Lower leg skin (tissue), 3 donors: ENCODE data around the gene WDFY4.

ENCODE experiments used
- CTCF ChIP-seq, 3 donors: fragments of 450-650 bp; IDR thresholded peaks; one replicate each; pipeline ENCODE4 v1.5.1; 2016; ENCODE audit warnings: antibody characterized with exemption in 3 of 3, mild to moderate bottlenecking in 3 of 3, moderate library complexity in 2 of 3
- POLR2A ChIP-seq, 2 donors: fragments of 450-650 bp; IDR thresholded peaks; one replicate each; pipeline ENCODE4 v1.6.1; 2016 to 2017; ENCODE audit warnings: antibody characterized with exemption in 2 of 2, mild to moderate bottlenecking in 1 of 2, moderate library complexity in 1 of 2

DNA sequence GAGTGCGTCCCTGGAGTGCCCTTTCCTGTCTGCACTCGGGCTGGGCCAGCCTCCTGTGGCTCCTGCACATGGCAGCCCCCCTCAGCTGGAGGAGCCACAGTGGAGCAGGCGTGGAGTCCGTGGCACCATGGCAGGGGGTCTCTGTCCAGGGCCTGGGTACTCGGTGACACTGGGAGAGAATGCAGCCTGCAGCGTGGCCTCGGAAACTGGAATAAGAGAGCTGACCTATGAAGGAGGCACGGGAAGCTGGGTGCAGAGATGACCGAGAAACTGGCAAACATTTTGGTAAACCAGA lies 25.8 kb upstream of the WDFY4 start:
- TF ChIP-seq POLR2A (IDR thresholded peaks at IDR 0.05) (no peak), CTCF (IDR thresholded peaks at IDR 0.05) (no peak)
